GM21360 (cell line): Measurements from ENCODE around the gene CHD2.
"Not testable (repeated sequence)": the region's sequence is repeated elsewhere in the genome, so short reads cannot be mapped to it uniquely, and the experiment has no call there.

Experiments
- ATAC-seq: cut with Tn5 transposase; IDR thresholded peaks from one replicate; pipeline ENCODE4 v1.9.1; 2021; ENCODE audit warnings: mild to moderate bottlenecking, moderate library complexity; ENCODE audit not compliant: unreplicated experiment

CHD2 gene

GRCh38 chr15:92899948-92900730 lies at the start of gene CHD2:
CHD2 (plus strand) TSS chr15:92900324; CDS start chr15:92901238, 914 bp downstream.
- peak; percentile 69 for ATAC-seq

DNA sequence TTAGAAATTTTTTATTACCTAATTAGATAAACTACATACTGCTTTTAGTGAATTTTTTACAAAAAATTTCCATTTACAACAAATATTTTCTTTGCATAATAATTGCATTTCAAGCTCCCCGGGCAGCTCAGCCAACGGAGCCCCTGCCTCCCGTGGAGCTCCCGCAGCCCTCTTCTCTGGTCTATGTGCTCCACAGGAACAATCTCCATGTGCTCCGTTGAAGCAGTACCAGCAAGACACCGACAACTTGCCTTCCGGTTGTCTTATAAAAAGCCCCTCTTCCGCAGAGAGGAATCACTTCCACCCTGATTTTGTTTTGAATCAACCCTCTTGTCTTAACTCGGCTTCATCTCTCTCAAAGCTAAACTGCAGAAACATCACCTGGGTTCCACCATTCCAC lies 46.9 kb upstream of the CHD2 start:
- no peak for ATAC-seq

DNA sequence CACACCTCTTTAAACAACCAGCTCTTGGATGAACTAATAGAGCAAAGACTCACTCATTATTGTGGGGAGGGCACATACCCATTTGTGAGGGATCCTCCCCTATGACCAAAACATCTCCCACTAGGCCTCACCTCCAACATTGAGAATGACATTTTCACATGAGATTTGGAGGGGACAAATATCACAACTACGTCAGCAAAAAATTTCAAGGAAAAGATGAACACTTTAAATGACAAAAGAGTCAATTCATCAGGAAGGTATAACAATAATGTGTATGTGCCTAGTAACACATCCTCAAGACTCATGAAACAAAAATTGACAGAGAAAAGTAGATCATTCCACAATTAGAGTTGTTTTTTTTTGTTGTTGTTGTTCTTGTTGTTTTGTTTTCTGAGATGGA lies 38.4 kb upstream of the CHD2 start:
- ATAC-seq, result no peak

DNA sequence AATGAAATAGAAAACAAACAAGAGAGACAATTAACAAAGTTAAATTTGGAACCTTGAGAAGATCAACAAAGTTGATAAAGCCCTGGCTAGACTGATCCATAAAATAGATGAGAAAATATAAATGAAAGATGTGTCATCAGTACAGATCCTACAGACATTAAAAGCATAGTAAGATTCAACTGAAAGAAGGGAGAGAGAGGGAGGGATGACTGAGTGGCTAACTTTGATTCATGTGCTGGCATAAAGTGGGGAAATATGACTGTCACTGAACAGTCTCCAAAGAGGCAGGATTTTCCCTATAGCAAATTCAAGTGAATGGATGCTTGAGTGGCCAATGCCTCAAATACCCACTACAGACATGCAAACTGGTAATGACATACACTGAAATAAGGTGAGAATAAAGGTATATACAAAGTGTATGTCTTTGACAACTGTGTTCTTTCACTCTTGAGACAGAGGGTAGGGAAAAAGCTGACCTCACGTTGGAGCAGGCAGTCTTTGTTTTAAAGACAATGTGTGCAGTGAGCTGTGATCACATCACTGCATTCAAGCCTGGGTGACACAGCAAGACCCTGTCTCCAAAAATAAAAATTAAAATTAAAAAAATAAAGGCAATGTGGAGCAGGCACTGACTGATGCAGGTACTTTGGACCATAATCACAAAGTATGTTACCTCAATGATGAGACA lies 35.9 kb upstream of the CHD2 start:
- no peak for ATAC-seq

- no peak for ATAC-seq
Observed at GRCh38 chr15:92869263-92869940, 30.7 kb upstream of the CHD2 start.

DNA sequence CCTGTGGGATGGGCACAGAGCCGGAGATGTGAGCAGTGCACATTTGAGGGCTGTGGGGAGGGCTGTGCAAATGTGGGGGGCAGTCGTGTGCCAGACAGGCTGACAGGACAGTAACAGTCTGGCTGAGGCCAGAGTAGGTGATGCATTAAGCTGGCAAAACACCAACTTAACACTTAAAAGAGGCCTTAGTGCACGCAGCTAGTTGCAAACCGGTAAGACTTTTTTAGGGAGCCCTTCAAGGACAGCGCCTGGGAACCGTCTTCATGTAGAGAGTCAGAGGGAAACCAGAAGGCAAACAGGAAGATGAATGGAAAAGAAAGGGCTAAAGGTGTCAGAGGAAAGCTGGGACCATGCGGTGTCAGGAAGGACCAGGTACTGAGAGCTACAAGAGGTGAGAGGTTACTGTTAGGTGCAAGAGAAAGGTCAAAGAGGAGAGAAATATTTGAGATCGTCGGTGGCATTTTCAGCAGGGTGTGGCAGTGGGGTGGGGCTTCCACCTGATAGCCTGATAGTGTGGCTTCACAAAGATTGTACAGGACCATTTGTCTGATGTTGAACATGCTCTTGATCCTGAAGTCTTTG lies 30.0 kb upstream of the CHD2 start:
- no peak for ATAC-seq

GRCh38 chr15:92872967-92873366 lies 27.2 kb upstream of the CHD2 start:
- not testable (repeated sequence) for ATAC-seq

- no peak for ATAC-seq
Observed at GRCh38 chr15:92877000-92877399, 23.1 kb upstream of the CHD2 start.

DNA sequence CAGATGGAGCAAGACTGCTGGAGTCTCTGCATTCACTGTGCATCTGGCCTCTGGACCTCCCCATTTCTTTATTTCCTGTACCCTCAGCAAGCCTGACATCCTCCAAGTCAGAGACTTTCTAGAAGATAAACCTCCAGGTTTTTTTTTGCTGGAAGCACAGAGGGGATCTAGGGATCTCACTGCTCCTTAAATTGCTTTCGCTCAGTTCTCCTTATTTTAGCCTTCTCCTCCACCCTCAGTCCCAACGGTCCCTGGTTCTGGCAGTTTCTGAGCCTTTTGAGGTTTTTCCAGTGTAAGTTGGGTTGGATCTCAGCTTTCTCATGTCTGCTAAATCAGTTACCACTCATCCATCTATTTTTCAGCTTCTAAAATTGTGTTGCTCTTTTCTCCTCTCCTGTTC lies 22.7 kb upstream of the CHD2 start:
- ATAC-seq, result no peak

- ATAC-seq, result no peak
Observed at GRCh38 chr15:92878593-92879053, 21.5 kb upstream of the CHD2 start.

GRCh38 chr15:92879949-92880725 lies 20.0 kb upstream of the CHD2 start:
- no peak for ATAC-seq

DNA sequence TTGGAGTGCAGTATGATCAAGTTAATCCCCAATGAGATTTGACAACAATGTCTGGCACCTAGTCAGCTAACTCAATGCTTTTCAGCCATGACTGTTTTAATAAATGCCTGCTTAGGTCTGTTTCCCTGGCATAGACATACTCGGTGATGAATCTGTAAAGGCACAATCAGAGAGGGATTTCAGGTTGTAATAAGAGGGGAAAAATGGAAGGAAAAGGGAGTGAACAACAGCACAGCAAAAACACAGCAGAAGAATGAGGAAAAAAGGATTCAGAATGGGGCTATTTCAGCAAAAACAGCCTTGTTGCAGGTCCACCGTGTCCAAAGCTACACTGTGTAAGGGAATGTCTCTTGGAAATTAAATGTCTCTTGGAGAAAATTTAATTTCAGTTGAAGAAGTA lies 19.3 kb upstream of the CHD2 start:
- ATAC-seq, result no peak

GRCh38 chr15:92881211-92881754 lies 18.8 kb upstream of the CHD2 start:
- ATAC-seq, result no peak

DNA sequence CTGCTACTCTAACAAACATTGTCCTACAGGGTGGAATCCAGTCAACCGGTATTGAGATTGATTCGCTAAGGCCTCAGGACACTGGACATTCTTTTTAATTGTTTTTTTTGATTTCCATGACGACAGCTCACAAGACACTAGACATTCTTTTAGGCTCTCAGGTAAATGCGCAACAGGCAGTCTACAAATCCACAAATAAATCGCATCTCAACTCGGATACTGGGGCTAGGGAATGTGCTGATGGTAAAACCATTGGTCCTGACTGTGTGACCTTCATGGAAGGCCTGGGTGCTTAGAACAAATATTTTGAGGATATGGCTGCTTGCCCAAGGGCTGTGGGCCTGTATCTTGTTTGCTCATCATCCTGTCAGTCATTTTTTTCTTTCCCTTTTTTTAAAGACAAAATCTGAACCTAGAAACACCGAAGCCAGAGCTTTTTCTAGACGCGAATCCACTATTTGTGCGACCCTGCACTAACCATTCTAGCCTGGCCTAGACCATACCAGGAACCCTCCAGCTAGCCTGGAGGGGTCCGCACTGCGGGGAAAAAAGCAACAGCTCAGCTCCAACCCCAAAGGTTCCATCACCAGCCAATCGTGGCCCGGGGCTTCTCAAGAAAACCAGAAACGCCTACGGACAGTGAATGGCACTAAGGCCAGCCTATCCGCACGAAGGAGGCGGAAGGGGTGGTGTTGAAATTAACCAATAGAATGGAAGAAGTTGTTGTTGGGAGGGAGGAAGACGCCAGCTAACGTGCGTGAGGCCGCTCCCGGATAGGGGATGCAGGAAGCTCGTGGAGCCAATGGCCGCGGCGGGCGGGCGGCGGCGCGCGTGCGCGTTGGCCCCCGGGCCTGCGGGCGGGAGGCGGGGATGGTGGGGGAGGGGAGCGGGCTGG lies 18.1 kb upstream of the CHD2 start:
- ATAC-seq, result peak; percentile 94

- peak; percentile 58 for ATAC-seq
Observed at GRCh38 chr15:92882697-92883162, 17.4 kb upstream of the CHD2 start.

DNA sequence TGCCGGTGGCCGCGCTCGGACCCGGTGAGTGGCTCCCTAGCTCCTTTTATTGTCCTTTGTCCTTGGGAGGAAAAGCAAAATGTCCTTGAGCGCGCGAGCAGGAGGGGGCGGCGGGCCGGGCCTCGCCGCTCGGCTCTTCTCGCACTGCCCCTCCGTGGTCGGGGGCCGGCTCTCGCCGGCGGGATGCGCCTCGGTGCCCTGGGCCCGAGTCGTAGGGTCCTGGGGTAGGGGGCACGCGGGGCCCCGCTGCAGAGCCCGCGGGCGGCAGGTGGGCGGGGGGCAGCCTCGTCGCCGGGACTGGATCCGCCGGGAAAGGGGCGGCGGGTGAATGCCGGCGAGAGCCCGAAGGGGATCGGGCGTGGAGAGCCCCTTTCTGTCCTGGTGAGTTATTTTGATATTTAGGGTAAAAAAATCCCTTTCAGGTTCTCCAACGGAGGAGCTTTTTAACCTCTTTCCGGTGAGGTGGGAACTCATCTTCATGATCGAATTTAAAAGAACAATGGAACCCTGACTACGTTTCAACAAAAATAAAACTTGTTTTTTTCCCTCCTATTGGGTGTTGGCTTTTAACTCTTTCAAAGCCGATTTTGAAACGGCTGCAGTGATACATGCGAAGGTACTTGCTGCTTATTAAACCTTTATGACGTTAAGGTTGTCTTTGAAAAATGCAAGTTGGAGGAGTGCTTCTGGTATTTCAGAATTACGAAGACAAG lies 16.8 kb upstream of the CHD2 start:
- no peak for ATAC-seq

DNA sequence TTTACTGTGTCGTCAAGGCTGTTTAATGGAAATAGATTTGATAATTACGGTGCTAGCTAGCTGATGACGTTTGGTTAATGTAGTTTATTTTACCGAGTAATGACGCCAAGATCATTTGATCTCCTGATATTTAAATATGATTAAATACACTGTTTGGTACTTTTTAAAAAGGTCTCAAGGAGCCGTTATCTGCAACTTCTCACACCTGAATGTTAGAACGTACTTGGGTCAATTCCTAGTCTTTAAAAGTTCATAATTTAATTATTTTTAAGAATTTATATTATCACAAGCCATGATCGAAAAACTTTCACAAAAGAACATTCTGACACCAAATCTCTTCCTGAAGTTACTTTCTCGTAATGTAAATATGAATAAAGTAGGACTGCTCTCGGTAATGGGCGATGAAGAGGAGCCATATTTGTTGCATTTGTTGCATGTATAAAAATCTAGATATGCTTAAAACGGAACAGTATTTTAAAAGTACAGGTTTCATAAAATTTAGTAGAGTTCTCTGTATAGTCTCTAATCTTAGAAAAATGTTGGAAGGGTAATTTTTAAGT lies 16.2 kb upstream of the CHD2 start:
- no peak for ATAC-seq
